ENCODE measurements around the gene THAP11. TPM values are rescaled to one million over a fixed set of nuclear protein-coding genes. Genes with fewer than 3 reads are reported as not detected.

The THAP11 gene
- total RNA-seq, 2 donors from 2014 or later, result 42.5 to 59.4 TPM

DNA sequence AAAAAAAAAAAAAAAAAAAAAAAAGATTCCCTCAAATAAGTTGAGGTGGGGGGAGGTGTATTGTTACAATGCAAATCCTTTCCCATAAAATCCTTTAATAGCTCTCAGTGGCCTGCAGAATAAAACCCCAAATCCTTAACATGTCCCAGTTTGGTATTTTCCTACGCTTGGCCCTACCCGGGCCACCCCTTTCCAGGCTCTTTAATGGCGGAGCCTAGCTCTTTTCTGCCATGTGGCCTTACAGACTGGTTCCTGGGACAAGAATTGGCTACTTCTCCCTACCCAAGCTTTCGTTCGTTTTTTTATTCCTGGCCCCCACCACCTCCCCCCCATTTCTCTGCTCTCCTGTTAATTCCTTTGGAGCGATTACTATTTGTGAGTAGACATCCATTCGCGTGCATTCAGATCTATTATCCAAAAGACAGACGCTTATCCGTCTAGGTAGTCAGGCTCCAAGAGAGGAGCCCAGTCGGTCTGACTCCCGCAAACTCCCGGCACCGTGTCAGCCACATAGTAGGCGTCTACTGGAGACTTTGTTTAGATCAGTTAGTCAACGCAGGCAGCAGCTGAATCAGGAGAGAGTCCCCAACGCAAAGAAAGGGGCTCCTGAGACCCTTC, 813 bp upstream of the THAP11 start:
- Histone ChIP-seq H3K27ac (peak overlapping the region; percentile 99 to 100), H3K36me3 (no peaks in the 10 kb centered on the region), H3K4me3 (peak overlapping the region; percentile 77 to 99), H3K4me1 (peaks cover 0 to 43% of the 10 kb centered on the region in 2 donors), H3K27me3 (no peaks in the 10 kb centered on the region), H3K9me3 (no peaks in the 10 kb centered on the region)
- TF ChIP-seq, protein P1, sequence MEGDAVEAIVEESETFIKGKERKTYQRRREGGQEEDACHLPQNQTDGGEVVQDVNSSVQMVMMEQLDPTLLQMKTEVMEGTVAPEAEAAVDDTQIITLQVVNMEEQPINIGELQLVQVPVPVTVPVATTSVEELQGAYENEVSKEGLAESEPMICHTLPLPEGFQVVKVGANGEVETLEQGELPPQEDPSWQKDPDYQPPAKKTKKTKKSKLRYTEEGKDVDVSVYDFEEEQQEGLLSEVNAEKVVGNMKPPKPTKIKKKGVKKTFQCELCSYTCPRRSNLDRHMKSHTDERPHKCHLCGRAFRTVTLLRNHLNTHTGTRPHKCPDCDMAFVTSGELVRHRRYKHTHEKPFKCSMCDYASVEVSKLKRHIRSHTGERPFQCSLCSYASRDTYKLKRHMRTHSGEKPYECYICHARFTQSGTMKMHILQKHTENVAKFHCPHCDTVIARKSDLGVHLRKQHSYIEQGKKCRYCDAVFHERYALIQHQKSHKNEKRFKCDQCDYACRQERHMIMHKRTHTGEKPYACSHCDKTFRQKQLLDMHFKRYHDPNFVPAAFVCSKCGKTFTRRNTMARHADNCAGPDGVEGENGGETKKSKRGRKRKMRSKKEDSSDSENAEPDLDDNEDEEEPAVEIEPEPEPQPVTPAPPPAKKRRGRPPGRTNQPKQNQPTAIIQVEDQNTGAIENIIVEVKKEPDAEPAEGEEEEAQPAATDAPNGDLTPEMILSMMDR (IDR thresholded peaks at IDR 0.05), result no peak
- no peak for DNase-seq (ENCODE audit: low spot score)

DNA sequence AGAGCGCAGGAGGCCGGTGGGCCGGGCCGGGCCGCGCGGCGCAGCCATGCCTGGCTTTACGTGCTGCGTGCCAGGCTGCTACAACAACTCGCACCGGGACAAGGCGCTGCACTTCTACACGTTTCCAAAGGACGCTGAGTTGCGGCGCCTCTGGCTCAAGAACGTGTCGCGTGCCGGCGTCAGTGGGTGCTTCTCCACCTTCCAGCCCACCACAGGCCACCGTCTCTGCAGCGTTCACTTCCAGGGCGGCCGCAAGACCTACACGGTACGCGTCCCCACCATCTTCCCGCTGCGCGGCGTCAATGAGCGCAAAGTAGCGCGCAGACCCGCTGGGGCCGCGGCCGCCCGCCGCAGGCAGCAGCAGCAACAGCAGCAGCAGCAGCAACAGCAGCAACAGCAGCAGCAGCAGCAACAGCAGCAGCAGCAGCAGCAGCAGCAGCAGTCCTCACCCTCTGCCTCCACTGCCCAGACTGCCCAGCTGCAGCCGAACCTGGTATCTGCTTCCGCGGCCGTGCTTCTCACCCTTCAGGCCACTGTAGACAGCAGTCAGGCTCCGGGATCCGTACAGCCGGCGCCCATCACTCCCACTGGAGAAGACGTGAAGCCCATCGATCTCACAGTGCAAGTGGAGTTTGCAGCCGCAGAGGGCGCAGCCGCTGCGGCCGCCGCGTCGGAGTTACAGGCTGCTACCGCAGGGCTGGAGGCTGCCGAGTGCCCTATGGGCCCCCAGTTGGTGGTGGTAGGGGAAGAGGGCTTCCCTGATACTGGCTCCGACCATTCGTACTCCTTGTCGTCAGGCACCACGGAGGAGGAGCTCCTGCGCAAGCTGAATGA, 606 bp downstream of the THAP11 start:
- H3K27me3 ChIP-seq, result no peaks in the 10 kb centered on the region
- H3K9me3 ChIP-seq, result no peaks in the 10 kb centered on the region
- H3K27ac ChIP-seq, result peak overlapping the region; percentile 99 to 100
- peaks cover 0 to 48% of the 10 kb centered on the region in 2 donors for H3K4me1 ChIP-seq
- no peak for DNase-seq (ENCODE audit: low spot score)
- TF ChIP-seq, protein P1 (IDR thresholded peaks at IDR 0.05), result peak in 1 of 2 donors; percentile 48
- peak overlapping the region; percentile 77 to 99 for H3K4me3 ChIP-seq
- no peaks in the 10 kb centered on the region for H3K36me3 ChIP-seq

DNA sequence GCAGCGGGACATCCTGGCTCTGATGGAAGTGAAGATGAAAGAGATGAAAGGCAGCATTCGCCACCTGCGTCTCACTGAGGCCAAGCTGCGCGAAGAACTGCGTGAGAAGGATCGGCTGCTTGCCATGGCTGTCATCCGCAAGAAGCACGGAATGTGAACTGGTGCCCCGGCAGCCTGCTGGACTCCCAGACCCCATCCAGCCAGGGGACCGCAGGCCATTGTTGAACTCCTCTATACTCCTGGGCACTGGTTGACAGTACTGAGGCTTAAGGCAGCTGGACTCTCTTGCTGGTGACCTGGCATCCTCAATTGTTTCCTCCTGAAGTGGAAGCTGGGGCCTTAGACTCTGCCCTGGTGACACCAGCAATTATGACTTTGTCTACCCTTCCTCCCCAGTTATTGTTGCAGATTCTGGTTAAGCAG, 1.2 kb downstream of the THAP11 start:
- no peak for DNase-seq (ENCODE audit: low spot score)
- no peaks in the 10 kb centered on the region for H3K36me3 ChIP-seq
- peaks cover 0 to 55% of the 10 kb centered on the region in 2 donors for H3K4me1 ChIP-seq
- TF ChIP-seq, protein P1 (IDR thresholded peaks at IDR 0.05), result no peak
- H3K4me3 ChIP-seq, result peak overlapping the region; percentile 77 to 99
- H3K9me3 ChIP-seq, result no peaks in the 10 kb centered on the region
- H3K27me3 ChIP-seq, result no peaks in the 10 kb centered on the region
- peak overlapping the region; percentile 99 to 100 for H3K27ac ChIP-seq

DNA sequence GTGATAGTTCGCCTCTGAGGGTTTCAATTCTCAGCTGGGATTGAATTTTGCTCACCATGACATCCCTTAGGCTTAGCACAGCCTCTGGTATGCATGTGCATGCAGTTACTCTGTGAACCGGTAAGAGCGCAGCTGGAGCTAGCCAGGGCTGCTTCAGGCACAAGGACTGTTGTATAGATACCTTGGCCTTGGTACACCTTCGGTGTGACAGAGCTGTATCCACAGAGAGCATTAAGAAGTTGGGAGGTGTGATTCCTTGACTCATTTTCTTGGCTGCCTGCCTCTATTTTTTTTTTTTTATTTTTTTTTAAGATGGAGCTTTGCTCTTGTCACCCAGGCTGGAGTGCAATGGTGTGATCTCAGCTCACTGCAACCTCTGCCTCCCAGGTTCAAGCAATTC, 2.4 kb downstream of the THAP11 start:
- Histone ChIP-seq H3K36me3 (no peaks in the 10 kb centered on the region), H3K27ac (peak overlapping the region; percentile 99 to 100), H3K4me3 (no peak overlapping the region), H3K9me3 (no peaks in the 10 kb centered on the region), H3K4me1 (peaks cover 0 to 66% of the 10 kb centered on the region in 2 donors), H3K27me3 (no peaks in the 10 kb centered on the region)
- DNase-seq (ENCODE audit: low spot score), result no peak
- TF ChIP-seq, protein P1 (IDR thresholded peaks at IDR 0.05), result no peak

DNA sequence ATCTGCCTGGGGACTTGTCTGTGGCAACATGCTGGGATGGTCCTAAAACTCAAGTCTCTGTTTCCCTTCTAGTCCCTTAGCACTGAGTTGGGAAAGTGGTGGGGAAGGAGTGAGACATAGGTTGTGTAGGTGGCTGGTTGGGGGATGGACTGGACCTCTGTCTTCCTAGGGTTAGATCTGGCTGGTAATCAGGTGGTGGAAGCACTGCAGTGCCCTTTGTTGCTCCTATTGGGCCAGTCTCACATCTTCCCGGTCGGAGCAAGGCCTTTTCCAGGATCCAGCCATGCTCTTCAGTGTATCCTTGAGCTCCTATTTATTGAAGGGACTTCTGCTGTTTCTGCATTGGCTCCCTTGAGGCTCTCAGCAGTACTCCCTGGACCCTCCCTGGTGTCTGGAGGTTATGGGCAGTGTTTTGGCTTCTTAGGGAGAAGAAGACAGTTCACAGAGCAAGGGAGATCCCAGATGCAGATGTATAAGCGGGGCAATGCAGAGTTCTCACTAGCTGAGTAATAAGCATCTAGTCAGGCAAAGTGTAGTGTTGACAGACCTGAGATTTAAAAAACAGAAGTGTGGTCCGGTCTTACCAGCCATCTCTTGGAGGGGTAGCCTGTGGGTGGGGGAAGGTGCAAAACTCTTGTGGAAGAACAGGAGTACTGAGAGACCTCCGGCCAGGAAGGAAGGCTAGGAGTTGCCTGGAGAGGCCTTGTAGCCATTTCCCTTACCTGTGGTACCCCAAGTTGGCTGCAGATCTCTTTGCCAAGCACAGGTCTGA, 3.4 kb downstream of the THAP11 start:
- TF ChIP-seq, protein P1 (IDR thresholded peaks at IDR 0.05), result no peak
- DNase-seq (ENCODE audit: low spot score), result no peak
- Histone ChIP-seq H3K36me3 (no peaks in the 10 kb centered on the region), H3K27me3 (no peaks in the 10 kb centered on the region), H3K4me3 (peak overlapping the region; percentile 71 to 97), H3K9me3 (no peaks in the 10 kb centered on the region), H3K27ac (peak overlapping the region; percentile 95), H3K4me1 (peaks cover 0 to 66% of the 10 kb centered on the region in 2 donors)

Data from right atrium auricular region (tissue), 2 donors.